ENCODE results near the gene DNAJC10. TPM values are rescaled to one million over a fixed set of nuclear protein-coding genes. Genes with fewer than 3 reads are reported as not detected.
"Not testable (repeated sequence)": the region's sequence is repeated elsewhere in the genome, so short reads cannot be mapped to it uniquely, and the experiment has no call there.

DNAJC10 gene
- polyA plus RNA-seq, 3 donors: 25.2 to 102 (median 79.4) TPM

- no peak overlapping the region for H3K27ac ChIP-seq (ENCODE audit: low read depth in 1 of 2, low read length in 2 of 2)
- no peak for DNase-seq
- no peak overlapping the region for H3K4me2 ChIP-seq (replicated peaks; ENCODE audit: extremely low read depth, low read length, poor library complexity, severe bottlenecking)
- no peak for TF ChIP-seq CTCF (IDR thresholded peaks at IDR 0.05)
- H2AFZ ChIP-seq (ENCODE audit: insufficient read depth, low read depth, low read length, poor library complexity, severe bottlenecking): no peak overlapping the region
- WGBS (ENCODE audit: insufficient coverage): no CpG with 5 or more reads among the region's 1 CpG
- peaks cover 0 to 8% (median 0%) of the 10 kb centered on the region in 7 donors for H3K9me3 Mint-ChIP-seq
- no peak overlapping the region for H3K9ac ChIP-seq (ENCODE audit: insufficient read depth, low read length, poor library complexity, severe bottlenecking)
- no peaks in the 10 kb centered on the region for H3K9me3 ChIP-seq (replicated peaks in 1 of 2; ENCODE audit: control insufficient read depth in 1 of 2, insufficient read depth in 1 of 2, low read length in 2 of 2)
- no peak overlapping the region for H3K4me3 ChIP-seq (replicated peaks in 1 of 3; ENCODE audit: low read depth in 2 of 3, low read length in 3 of 3)
- no peaks in the 10 kb centered on the region for H3K79me2 ChIP-seq (ENCODE audit: insufficient read depth, low read length)
- no peak overlapping the region for H3K4me3 Mint-ChIP-seq
- H3K27me3 ChIP-seq (ENCODE audit: control insufficient read depth in 2 of 2, insufficient read depth in 2 of 2, low read length in 2 of 2): no peaks in the 10 kb centered on the region
- no peaks in the 10 kb centered on the region for H3K4me1 Mint-ChIP-seq
- no peaks in the 10 kb centered on the region for H3K4me1 ChIP-seq (ENCODE audit: control insufficient read depth in 1 of 2, insufficient read depth in 2 of 2, low read length in 2 of 2)
- intact Hi-C loops (cut with micrococcal nuclease): no loop called here
- no peaks in the 10 kb centered on the region for H3K27me3 Mint-ChIP-seq (ENCODE audit: low read depth in 3 of 3)
- H4K20me1 ChIP-seq (ENCODE audit: insufficient read depth, low read length): no peaks in the 10 kb centered on the region
- peaks cover 58 to 69% of the 10 kb centered on the region in 2 donors for H3K36me3 ChIP-seq (replicated peaks in 1 of 2; ENCODE audit: control insufficient read depth in 1 of 2, insufficient read depth in 2 of 2, low read length in 2 of 2)
- H3K27ac Mint-ChIP-seq: no peak overlapping the region
- H3K36me3 Mint-ChIP-seq: peaks cover 55 to 64% of the 10 kb centered on the region in 2 donors
Measured at GRCh38 chr2:182779323-182779722, 63.3 kb downstream of the DNAJC10 start.

- H3K36me3 Mint-ChIP-seq: peaks cover 40 to 47% of the 10 kb centered on the region in 2 donors
- H3K4me3 ChIP-seq (replicated peaks in 1 of 3; ENCODE audit: low read depth in 2 of 3, low read length in 3 of 3); H3K4me1 ChIP-seq (ENCODE audit: control insufficient read depth in 1 of 2, insufficient read depth in 2 of 2, low read length in 2 of 2); DNase-seq; H3K79me2 ChIP-seq (ENCODE audit: insufficient read depth, low read length); H3K27ac Mint-ChIP-seq; intact Hi-C loops (cut with micrococcal nuclease); H3K9ac ChIP-seq (ENCODE audit: insufficient read depth, low read length, poor library complexity, severe bottlenecking); H3K27me3 ChIP-seq (ENCODE audit: control insufficient read depth in 2 of 2, insufficient read depth in 2 of 2, low read length in 2 of 2); H2AFZ ChIP-seq (ENCODE audit: insufficient read depth, low read depth, low read length, poor library complexity, severe bottlenecking); H3K9me3 Mint-ChIP-seq; H3K9me3 ChIP-seq (replicated peaks in 1 of 2; ENCODE audit: control insufficient read depth in 1 of 2, insufficient read depth in 1 of 2, low read length in 2 of 2); H4K20me1 ChIP-seq (ENCODE audit: insufficient read depth, low read length); H3K27me3 Mint-ChIP-seq (ENCODE audit: low read depth in 3 of 3); H3K4me2 ChIP-seq (replicated peaks; ENCODE audit: extremely low read depth, low read length, poor library complexity, severe bottlenecking); H3K27ac ChIP-seq (ENCODE audit: low read depth in 1 of 2, low read length in 2 of 2); H3K4me3 Mint-ChIP-seq; H3K4me1 Mint-ChIP-seq: not testable (repeated sequence)
- peaks cover 40 to 51% of the 10 kb centered on the region in 2 donors for H3K36me3 ChIP-seq (replicated peaks in 1 of 2; ENCODE audit: control insufficient read depth in 1 of 2, insufficient read depth in 2 of 2, low read length in 2 of 2)
- 97% methylated on average over 3 of the region's 8 CpGs for WGBS (ENCODE audit: insufficient coverage)
Measured at GRCh38 chr2:182781099-182781498, 65.0 kb downstream of the DNAJC10 start.

GRCh38 chr2:182782686-182783085 is 66.6 kb downstream of the DNAJC10 start:
- H3K9ac ChIP-seq (ENCODE audit: insufficient read depth, low read length, poor library complexity, severe bottlenecking); DNase-seq; H3K27me3 ChIP-seq (ENCODE audit: control insufficient read depth in 2 of 2, insufficient read depth in 2 of 2, low read length in 2 of 2); H3K4me1 Mint-ChIP-seq; H3K27me3 Mint-ChIP-seq (ENCODE audit: low read depth in 3 of 3); H3K4me1 ChIP-seq (ENCODE audit: control insufficient read depth in 1 of 2, insufficient read depth in 2 of 2, low read length in 2 of 2); H3K9me3 ChIP-seq (replicated peaks in 1 of 2; ENCODE audit: control insufficient read depth in 1 of 2, insufficient read depth in 1 of 2, low read length in 2 of 2); H3K27ac Mint-ChIP-seq; H2AFZ ChIP-seq (ENCODE audit: insufficient read depth, low read depth, low read length, poor library complexity, severe bottlenecking); H3K79me2 ChIP-seq (ENCODE audit: insufficient read depth, low read length); H3K4me2 ChIP-seq (replicated peaks; ENCODE audit: extremely low read depth, low read length, poor library complexity, severe bottlenecking); H3K9me3 Mint-ChIP-seq; intact Hi-C loops (cut with micrococcal nuclease); H4K20me1 ChIP-seq (ENCODE audit: insufficient read depth, low read length); H3K27ac ChIP-seq (ENCODE audit: low read depth in 1 of 2, low read length in 2 of 2); H3K4me3 ChIP-seq (replicated peaks in 1 of 3; ENCODE audit: low read depth in 2 of 3, low read length in 3 of 3); H3K4me3 Mint-ChIP-seq: not testable (repeated sequence)
- WGBS (ENCODE audit: insufficient coverage): no CpG with 5 or more reads among the region's 3 CpGs
- peaks cover 33 to 36% of the 10 kb centered on the region in 2 donors for H3K36me3 Mint-ChIP-seq
- H3K36me3 ChIP-seq (replicated peaks in 1 of 2; ENCODE audit: control insufficient read depth in 1 of 2, insufficient read depth in 2 of 2, low read length in 2 of 2): peaks cover 26 to 35% of the 10 kb centered on the region in 2 donors

Measured in CD14-positive monocyte (primary cell).